Measurements from ENCODE around the gene DCLK1. TPM values are rescaled to one million over a fixed set of nuclear protein-coding genes. Genes with fewer than 3 reads are reported as not detected.

The DCLK1 gene
- total RNA-seq, 1 experiment from 2014 or later, result not detected

GRCh38 chr13:35724446-35724845 lies 406.7 kb downstream of the DCLK1 start:
- POLR2A ChIA-PET, result no interaction called here
- TF ChIP-seq, protein P1, sequence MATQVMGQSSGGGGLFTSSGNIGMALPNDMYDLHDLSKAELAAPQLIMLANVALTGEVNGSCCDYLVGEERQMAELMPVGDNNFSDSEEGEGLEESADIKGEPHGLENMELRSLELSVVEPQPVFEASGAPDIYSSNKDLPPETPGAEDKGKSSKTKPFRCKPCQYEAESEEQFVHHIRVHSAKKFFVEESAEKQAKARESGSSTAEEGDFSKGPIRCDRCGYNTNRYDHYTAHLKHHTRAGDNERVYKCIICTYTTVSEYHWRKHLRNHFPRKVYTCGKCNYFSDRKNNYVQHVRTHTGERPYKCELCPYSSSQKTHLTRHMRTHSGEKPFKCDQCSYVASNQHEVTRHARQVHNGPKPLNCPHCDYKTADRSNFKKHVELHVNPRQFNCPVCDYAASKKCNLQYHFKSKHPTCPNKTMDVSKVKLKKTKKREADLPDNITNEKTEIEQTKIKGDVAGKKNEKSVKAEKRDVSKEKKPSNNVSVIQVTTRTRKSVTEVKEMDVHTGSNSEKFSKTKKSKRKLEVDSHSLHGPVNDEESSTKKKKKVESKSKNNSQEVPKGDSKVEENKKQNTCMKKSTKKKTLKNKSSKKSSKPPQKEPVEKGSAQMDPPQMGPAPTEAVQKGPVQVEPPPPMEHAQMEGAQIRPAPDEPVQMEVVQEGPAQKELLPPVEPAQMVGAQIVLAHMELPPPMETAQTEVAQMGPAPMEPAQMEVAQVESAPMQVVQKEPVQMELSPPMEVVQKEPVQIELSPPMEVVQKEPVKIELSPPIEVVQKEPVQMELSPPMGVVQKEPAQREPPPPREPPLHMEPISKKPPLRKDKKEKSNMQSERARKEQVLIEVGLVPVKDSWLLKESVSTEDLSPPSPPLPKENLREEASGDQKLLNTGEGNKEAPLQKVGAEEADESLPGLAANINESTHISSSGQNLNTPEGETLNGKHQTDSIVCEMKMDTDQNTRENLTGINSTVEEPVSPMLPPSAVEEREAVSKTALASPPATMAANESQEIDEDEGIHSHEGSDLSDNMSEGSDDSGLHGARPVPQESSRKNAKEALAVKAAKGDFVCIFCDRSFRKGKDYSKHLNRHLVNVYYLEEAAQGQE (IDR thresholded peaks at IDR 0.05; ENCODE audit: insufficient read depth in 1 of 2, low read depth in 2 of 2, low read length in 1 of 2), result no peak
- TF ChIP-seq POLR2AphosphoS5 (IDR thresholded peaks at IDR 0.05; ENCODE audit: low read depth, low read length) (no peak), TCF7L2 (IDR thresholded peaks at IDR 0.05; ENCODE audit: low read depth, low read length) (no peak), SIN3A (IDR thresholded peaks at IDR 0.05; ENCODE audit: borderline replicate concordance, insufficient read depth, low read depth, low read length) (no peak)
- TF ChIP-seq, protein P2, sequence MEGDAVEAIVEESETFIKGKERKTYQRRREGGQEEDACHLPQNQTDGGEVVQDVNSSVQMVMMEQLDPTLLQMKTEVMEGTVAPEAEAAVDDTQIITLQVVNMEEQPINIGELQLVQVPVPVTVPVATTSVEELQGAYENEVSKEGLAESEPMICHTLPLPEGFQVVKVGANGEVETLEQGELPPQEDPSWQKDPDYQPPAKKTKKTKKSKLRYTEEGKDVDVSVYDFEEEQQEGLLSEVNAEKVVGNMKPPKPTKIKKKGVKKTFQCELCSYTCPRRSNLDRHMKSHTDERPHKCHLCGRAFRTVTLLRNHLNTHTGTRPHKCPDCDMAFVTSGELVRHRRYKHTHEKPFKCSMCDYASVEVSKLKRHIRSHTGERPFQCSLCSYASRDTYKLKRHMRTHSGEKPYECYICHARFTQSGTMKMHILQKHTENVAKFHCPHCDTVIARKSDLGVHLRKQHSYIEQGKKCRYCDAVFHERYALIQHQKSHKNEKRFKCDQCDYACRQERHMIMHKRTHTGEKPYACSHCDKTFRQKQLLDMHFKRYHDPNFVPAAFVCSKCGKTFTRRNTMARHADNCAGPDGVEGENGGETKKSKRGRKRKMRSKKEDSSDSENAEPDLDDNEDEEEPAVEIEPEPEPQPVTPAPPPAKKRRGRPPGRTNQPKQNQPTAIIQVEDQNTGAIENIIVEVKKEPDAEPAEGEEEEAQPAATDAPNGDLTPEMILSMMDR (IDR thresholded peaks at IDR 0.05), result no peak
- no TSS peak for BruUV-seq (replicated peaks)
- in situ Hi-C loops (cut with HindIII; ENCODE audit: low pct_unique_long_range_greater_than_20kb, low sequenced_read_pairs), result no loop called here
- no peaks in the 10 kb centered on the region for H3K4me1 ChIP-seq (ENCODE audit: control insufficient read depth, insufficient read depth, low read length)
- DNase-seq (ENCODE audit: low read depth, low spot score), result no peak
- no peaks in the 10 kb centered on the region for H3K36me3 ChIP-seq (ENCODE audit: control insufficient read depth, insufficient read depth, low read length)
- no peak overlapping the region for H3K27ac ChIP-seq (ENCODE audit: low read length)
- no peaks in the 10 kb centered on the region for H3K9me3 ChIP-seq (ENCODE audit: control insufficient read depth, insufficient read depth, low read depth, low read length)
- ATAC-seq, result no peak
- H3K4me3 ChIP-seq (ENCODE audit: low read depth in 2 of 2, low read length in 2 of 2), result no peak overlapping the region
- CTCF ChIA-PET, result no interaction called here
- no peaks in the 10 kb centered on the region for H3K27me3 ChIP-seq (ENCODE audit: control insufficient read depth, insufficient read depth, low read length)
- intact Hi-C loops (cut with micrococcal nuclease; ENCODE audit: unreplicated experiment), result loop anchor here (10.0 kb wide), 3 partner anchors 90 to 550 kb away; no protein-coding TSS in a partner anchor

GRCh38 chr13:35723821-35724220 lies 407.4 kb downstream of the DCLK1 start:
- DNase-seq (ENCODE audit: low read depth, low spot score) (no peak), ATAC-seq (no peak)
- Histone ChIP-seq H3K27ac (ENCODE audit: low read length) (no peak overlapping the region), H3K36me3 (ENCODE audit: control insufficient read depth, insufficient read depth, low read length) (no peaks in the 10 kb centered on the region), H3K9me3 (ENCODE audit: control insufficient read depth, insufficient read depth, low read depth, low read length) (no peaks in the 10 kb centered on the region), H3K27me3 (ENCODE audit: control insufficient read depth, insufficient read depth, low read length) (no peaks in the 10 kb centered on the region), H3K4me1 (ENCODE audit: control insufficient read depth, insufficient read depth, low read length) (no peaks in the 10 kb centered on the region), H3K4me3 (ENCODE audit: low read depth in 2 of 2, low read length in 2 of 2) (no peak overlapping the region)
- TF ChIP-seq SIN3A (IDR thresholded peaks at IDR 0.05; ENCODE audit: borderline replicate concordance, insufficient read depth, low read depth, low read length) (no peak), POLR2AphosphoS5 (IDR thresholded peaks at IDR 0.05; ENCODE audit: low read depth, low read length) (no peak), TCF7L2 (IDR thresholded peaks at IDR 0.05; ENCODE audit: low read depth, low read length) (no peak)
- TF ChIP-seq, protein P2 (IDR thresholded peaks at IDR 0.05), result no peak
- TF ChIP-seq, protein P1 (IDR thresholded peaks at IDR 0.05; ENCODE audit: insufficient read depth in 1 of 2, low read depth in 2 of 2, low read length in 1 of 2), result no peak
- ChIA-PET CTCF (no interaction called here), POLR2A (no interaction called here)
- no TSS peak for BruUV-seq (replicated peaks)
- in situ Hi-C loops (cut with HindIII; ENCODE audit: low pct_unique_long_range_greater_than_20kb, low sequenced_read_pairs) (no loop called here), intact Hi-C loops (cut with micrococcal nuclease; ENCODE audit: unreplicated experiment) (loop anchor here (10.0 kb wide), 3 partner anchors 89 to 549 kb away; no protein-coding TSS in a partner anchor)
